Activated B cell treated with CpG ODN at 0.5 μM for 24 hours (primary cell): ENCODE data around the gene CLIP3. TPM values are rescaled to one million over a fixed set of nuclear protein-coding genes. Genes with fewer than 3 reads are reported as not detected.
A peak's percentile ranks its signal among the peaks of the same experiment; 100 is the strongest.

Source experiments
- ATAC-seq: fragments of 200-7000 bp; cut with Tn5 transposase; one replicate; pipeline ENCODE4 v1.10.0; 2021; ENCODE audit warnings: low read depth, mild to moderate bottlenecking, moderate library complexity
- CTCF ChIA-PET: fragments of 350-600 bp; sonication (Branson Sonifier 250); formaldehyde crosslinking; loops from one replicate; lab custom pipeline; 2021; ENCODE audit warnings: antibody characterized with exemption; lab: Charles Lee
- POLR2A ChIA-PET: fragments of 350-600 bp; sonication (Branson Sonifier 250); formaldehyde crosslinking; loops from one replicate; lab custom pipeline; 2021; ENCODE audit warnings: antibody characterized with exemption; lab: Charles Lee
- DNase-seq: peaks from one replicate; pipeline ENCODE4 v3.0.0; 2022
- H3K27ac Mint-ChIP-seq: one replicate; pipeline ENCODE4 v1.8.0; 2020; ENCODE audit warnings: mixed read lengths
- H3K27me3 Mint-ChIP-seq: one replicate; pipeline ENCODE4 v1.8.0; 2021; ENCODE audit warnings: mixed read lengths
- H3K36me3 Mint-ChIP-seq: one replicate; pipeline ENCODE4 v1.8.0; 2021; ENCODE audit warnings: low read depth, mixed read lengths
- H3K4me1 Mint-ChIP-seq: one replicate; pipeline ENCODE4 v1.8.0; 2021; ENCODE audit warnings: mixed read lengths
- H3K4me3 Mint-ChIP-seq: one replicate; pipeline ENCODE4 v1.8.0; 2020; ENCODE audit warnings: mild to moderate bottlenecking, mixed read lengths
- H3K9me3 Mint-ChIP-seq: one replicate; pipeline ENCODE4 v1.8.0; 2020; ENCODE audit warnings: mixed read lengths
- CTCF ChIP-seq: fragments of 200-600 bp; IDR thresholded peaks from one replicate; pipeline ENCODE4 v1.8.0; 2022; ENCODE audit warnings: antibody characterized with exemption, mild to moderate bottlenecking
- intact Hi-C: fragments of 100-400 bp; cut with micrococcal nuclease; formaldehyde crosslinking; loops from one replicate; pipeline ENCODE4 v1.15.1; 2024
- total RNA-seq: library from RNA; stranded (reverse); gene quantifications from 2 replicates; pipeline ENCODE4 v1.2.3, GENCODE V29; 2022

CLIP3 gene
- total RNA-seq, 1 donor from 2014 or later, result 0.62 TPM

- POLR2A ChIA-PET, result no interaction called here
- no peaks in the 10 kb centered on the region for H3K9me3 Mint-ChIP-seq
- H3K27me3 Mint-ChIP-seq, result no peaks in the 10 kb centered on the region
- no peak for TF ChIP-seq CTCF
- no peaks in the 10 kb centered on the region for H3K36me3 Mint-ChIP-seq
- intact Hi-C loops, result loop anchor here (1.0 kb wide), 1 partner anchor 110 kb away; no protein-coding TSS in a partner anchor
- no peak overlapping the region for H3K27ac Mint-ChIP-seq
- ATAC-seq (no peak), DNase-seq (no peak)
- peaks cover 6% of the 10 kb centered on the region for H3K4me1 Mint-ChIP-seq
- H3K4me3 Mint-ChIP-seq, result no peak overlapping the region
- CTCF ChIA-PET, result interaction anchor here (2.6 kb wide), 1 partner anchor 109 kb away, joined by 10 read pairs; no protein-coding TSS in a partner anchor
These were observed 27.8 kb upstream of the CLIP3 start for GRCh38 chr19:36060430-36060829.

GRCh38 chr19:36059180-36059910 is 26.7 kb upstream of the CLIP3 start:
- H3K27me3 Mint-ChIP-seq, result no peaks in the 10 kb centered on the region
- POLR2A ChIA-PET, result no interaction called here
- no peak for ATAC-seq
- H3K27ac Mint-ChIP-seq, result no peak overlapping the region
- no peak overlapping the region for H3K4me3 Mint-ChIP-seq
- DNase-seq, result no peak
- TF ChIP-seq CTCF, result no peak
- CTCF ChIA-PET, result interaction anchor here (2.6 kb wide), 1 partner anchor 110 kb away, joined by 10 read pairs; no protein-coding TSS in a partner anchor
- H3K9me3 Mint-ChIP-seq, result no peaks in the 10 kb centered on the region
- H3K4me1 Mint-ChIP-seq, result peaks cover 9% of the 10 kb centered on the region
- no peaks in the 10 kb centered on the region for H3K36me3 Mint-ChIP-seq
- intact Hi-C loops, result loop anchor here (10.0 kb wide), 1 partner anchor 415 kb away; the partner anchor contains the start of genes COX6B1 and ETV2

- H3K36me3 Mint-ChIP-seq, result peaks cover 1% of the 10 kb centered on the region
- no peaks in the 10 kb centered on the region for H3K27me3 Mint-ChIP-seq
- ATAC-seq (no peak), DNase-seq (no peak)
- TF ChIP-seq CTCF, result no peak
- intact Hi-C loops, result loop anchor here (10.0 kb wide), 1 partner anchor 414 kb away; the partner anchor contains the start of genes COX6B1 and ETV2
- H3K27ac Mint-ChIP-seq, result no peak overlapping the region
- H3K4me3 Mint-ChIP-seq, result no peak overlapping the region
- CTCF ChIA-PET, result no interaction called here
- H3K9me3 Mint-ChIP-seq, result no peaks in the 10 kb centered on the region
- POLR2A ChIA-PET, result no interaction called here
- peaks cover 14% of the 10 kb centered on the region for H3K4me1 Mint-ChIP-seq
These were observed 26.0 kb upstream of the CLIP3 start for GRCh38 chr19:36058481-36059179.

- Mint-ChIP-seq H3K9me3 (no peaks in the 10 kb centered on the region), H3K4me1 (peaks cover 18% of the 10 kb centered on the region), H3K27me3 (no peaks in the 10 kb centered on the region), H3K27ac (peak within 1 kb of the TSS; percentile 93), H3K4me3 (peak within 1 kb of the TSS; percentile 93), H3K36me3 (peaks cover 1% of the 10 kb centered on the region)
- DNase-seq (peak; percentile 94), ATAC-seq (peak; percentile 76)
- POLR2A ChIA-PET, result interaction anchor here (0.6 to 2.7 kb wide), 10 partner anchors 41 to 1637 kb away, joined by 3 to 31 read pairs (median 7); partner anchors contain the start of genes ALKBH6, CAPNS1, POLR2I and PSENEN
- intact Hi-C loops, result loop anchor here (1.0 to 10.0 kb wide), 11 partner anchors 41 to 410 kb away; partner anchors contain the start of genes ALKBH6, CAPNS1, COX6B1 and ETV2
- TF ChIP-seq CTCF, result no peak
- CTCF ChIA-PET, result interaction anchor here (1.2 kb wide), 1 partner anchor 61 kb away, joined by 3 read pairs; no protein-coding TSS in a partner anchor
These were observed 22.3 kb upstream of the CLIP3 start, which contains the start of gene WDR62 for GRCh38 chr19:36054733-36055686. TSS of gene WDR62 (plus strand) at chr19:36054897. CDS start at chr19:36054972, 75 bp downstream.
